NT2/D1 (cell line): ENCODE results near the gene TSPEAR.

Source experiments
- SUZ12 ChIP-seq: IDR thresholded peaks from 2 replicates; pipeline ENCODE4 v1.6.1; 2011; ENCODE audit not compliant: insufficient read length, insufficient read depth; ENCODE audit errors: extremely low read depth
- YY1 ChIP-seq: IDR thresholded peaks from 2 replicates; pipeline ENCODE4 v1.6.1; 2011; ENCODE audit not compliant: insufficient read length, insufficient read depth
- ZNF274 ChIP-seq: IDR thresholded peaks from 2 replicates; pipeline ENCODE4 v1.6.1; 2011; ENCODE audit warnings: mild to moderate bottlenecking, low read depth, low read length

DNA sequence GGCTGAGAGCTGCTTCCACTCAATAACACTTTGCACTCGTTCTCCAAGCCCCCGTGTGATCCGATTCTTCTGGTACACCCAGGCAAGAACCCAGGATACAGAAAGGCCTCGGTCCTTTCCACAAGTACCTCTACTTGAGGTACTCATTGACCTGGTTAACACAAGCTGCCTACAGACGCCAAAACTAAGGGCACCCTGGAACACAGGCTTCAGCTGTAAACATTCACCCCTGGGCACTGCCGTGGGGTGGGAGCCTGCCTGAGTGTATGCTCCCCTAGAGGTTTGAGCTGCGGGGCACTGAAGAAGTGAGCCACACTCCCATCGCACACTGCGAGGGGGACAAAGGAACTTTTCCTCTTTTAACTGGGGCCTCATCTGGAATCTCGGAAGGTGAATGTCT, 225.6 kb downstream of the TSPEAR start:
- TF ChIP-seq YY1 (no peak), ZNF274 (no peak), SUZ12 (no peak)
